NCI-H510A (cell line): Measurements from ENCODE around the gene ZNF827.

Experiments
- DNase-seq: peaks from one replicate; lab custom pipeline; 2025; lab: John Stamatoyannopoulos, UW

The ZNF827 gene

GRCh38 chr4:145935253-145936141, 3.1 kb downstream of the ZNF827 start:
- DNase-seq: no peak

- DNase-seq: no peak
These were observed 4.1 kb downstream of the ZNF827 start for GRCh38 chr4:145934434-145935047.

- no peak for DNase-seq
These were observed 5.5 kb downstream of the ZNF827 start for GRCh38 chr4:145933134-145933533.

- no peak for DNase-seq
These were observed 7.2 kb downstream of the ZNF827 start for GRCh38 chr4:145931403-145931802.

- no peak for DNase-seq
These were observed 8.0 kb downstream of the ZNF827 start for GRCh38 chr4:145930592-145930991.

- no peak for DNase-seq
These were observed 9.0 kb downstream of the ZNF827 start for GRCh38 chr4:145929415-145930178.

- DNase-seq: no peak
These were observed 9.9 kb downstream of the ZNF827 start for GRCh38 chr4:145928748-145929147.

GRCh38 chr4:145927030-145927429, 11.6 kb downstream of the ZNF827 start:
- no peak for DNase-seq

- no peak for DNase-seq
These were observed 17.4 kb downstream of the ZNF827 start for GRCh38 chr4:145921231-145921630.

- DNase-seq: no peak
These were observed 18.4 kb downstream of the ZNF827 start for GRCh38 chr4:145920205-145920604.

- no peak for DNase-seq
These were observed 26.2 kb downstream of the ZNF827 start for GRCh38 chr4:145912376-145912775.

- no peak for DNase-seq
These were observed 28.9 kb downstream of the ZNF827 start for GRCh38 chr4:145909773-145910172.

GRCh38 chr4:145909281-145909715, 29.3 kb downstream of the ZNF827 start:
- DNase-seq: no peak

- no peak for DNase-seq
These were observed 30.8 kb downstream of the ZNF827 start for GRCh38 chr4:145907812-145908211.

- no peak for DNase-seq
These were observed 31.2 kb downstream of the ZNF827 start for GRCh38 chr4:145907390-145907789.

GRCh38 chr4:145904413-145905177, 34.0 kb downstream of the ZNF827 start:
- no peak for DNase-seq

- DNase-seq: no peak
These were observed 36.1 kb downstream of the ZNF827 start for GRCh38 chr4:145902522-145902921.

GRCh38 chr4:145899886-145900460, 38.6 kb downstream of the ZNF827 start:
- DNase-seq: no peak

- no peak for DNase-seq
These were observed 39.6 kb downstream of the ZNF827 start for GRCh38 chr4:145898926-145899531.

- no peak for DNase-seq
These were observed 40.2 kb downstream of the ZNF827 start for GRCh38 chr4:145898466-145898865.

GRCh38 chr4:145895056-145895455, 43.6 kb downstream of the ZNF827 start:
- DNase-seq: no peak
